HG03520 (cell line): ENCODE results near the gene GAREM2.
A peak's percentile ranks its signal among the peaks of the same experiment; 100 is the strongest.

Source experiments
- ATAC-seq: cut with Tn5 transposase; IDR thresholded peaks from one replicate; pipeline ENCODE4 v1.9.1; 2021; ENCODE audit warnings: mild to moderate bottlenecking, moderate library complexity; ENCODE audit not compliant: unreplicated experiment

The GAREM2 gene

DNA sequence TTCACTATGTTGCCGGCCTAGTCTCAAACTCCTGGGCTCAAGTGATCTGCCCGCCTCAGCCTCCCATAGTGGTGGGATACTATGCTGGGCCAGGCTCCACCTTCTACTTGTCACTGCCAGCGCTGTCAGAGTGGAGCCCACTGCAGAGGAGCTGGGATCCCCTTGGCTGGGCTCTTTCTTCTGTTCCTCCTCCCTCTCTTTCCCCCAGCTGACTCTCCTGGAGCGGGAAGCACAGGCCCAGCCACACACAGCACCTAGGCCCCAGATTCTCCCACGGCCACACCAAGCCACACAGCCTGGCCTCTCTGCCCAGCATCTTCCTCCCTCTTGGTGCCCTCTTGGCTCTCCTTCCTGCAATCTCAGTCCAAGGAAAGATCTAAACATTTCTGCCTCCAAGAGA lies 3.7 kb upstream of the GAREM2 start:
- ATAC-seq = no peak

DNA sequence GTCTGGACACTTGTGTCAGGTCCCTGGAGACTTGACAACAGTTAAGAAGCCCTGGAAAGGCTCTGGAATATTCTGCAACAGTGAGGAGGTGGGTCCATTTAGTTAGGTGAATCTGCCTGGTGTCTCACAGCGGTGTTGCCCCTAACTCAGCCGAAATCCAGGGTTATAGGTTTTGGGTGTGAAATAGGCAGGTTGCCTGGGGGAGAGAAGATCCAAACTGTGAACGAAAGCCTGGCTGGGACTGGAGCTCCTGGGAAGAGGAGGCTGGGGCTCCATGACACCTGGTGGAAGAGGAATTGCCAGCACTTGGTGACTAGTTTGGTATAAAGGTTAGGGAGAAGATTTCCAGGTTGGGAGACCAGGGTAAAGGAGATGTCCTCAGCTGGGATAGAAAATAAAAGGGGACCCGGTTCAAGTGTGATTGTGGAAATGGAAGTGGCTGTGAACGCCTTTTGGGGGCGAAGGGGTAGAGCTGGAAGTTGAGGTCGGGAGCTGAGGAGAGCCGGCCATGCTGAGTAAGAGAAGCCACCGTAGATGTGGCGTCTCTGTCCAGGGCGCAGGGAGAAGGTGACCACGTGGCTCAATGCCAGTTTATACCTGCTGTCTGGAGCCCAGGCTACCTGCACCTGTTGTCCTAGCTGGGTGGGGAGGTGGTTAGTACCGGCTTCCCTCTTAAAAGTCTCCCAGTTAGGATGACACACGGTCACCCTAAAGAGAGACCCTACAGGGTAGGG lies 3.0 kb upstream of the GAREM2 start:
- ATAC-seq = no peak

DNA sequence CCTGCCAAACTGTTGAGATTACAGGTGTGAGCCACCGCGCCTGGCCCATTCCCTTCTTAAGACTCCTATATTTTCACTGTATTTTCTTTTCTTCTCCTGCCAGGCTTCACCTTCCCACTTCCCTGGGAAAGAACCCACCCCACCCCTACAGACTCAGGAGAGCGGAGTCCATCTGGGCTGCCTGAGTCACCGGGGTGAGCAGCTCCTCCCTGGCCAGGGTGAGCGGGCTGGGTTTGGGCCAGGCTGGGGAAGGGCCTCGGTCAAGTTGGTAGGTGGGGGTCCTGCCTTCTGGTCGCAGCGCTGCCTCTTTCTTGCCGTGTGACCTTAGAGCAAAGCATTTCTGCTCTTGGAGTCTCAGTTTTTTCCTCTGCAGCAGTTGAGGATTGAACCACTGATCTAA lies 2.1 kb upstream of the GAREM2 start:
- ATAC-seq = no peak

DNA sequence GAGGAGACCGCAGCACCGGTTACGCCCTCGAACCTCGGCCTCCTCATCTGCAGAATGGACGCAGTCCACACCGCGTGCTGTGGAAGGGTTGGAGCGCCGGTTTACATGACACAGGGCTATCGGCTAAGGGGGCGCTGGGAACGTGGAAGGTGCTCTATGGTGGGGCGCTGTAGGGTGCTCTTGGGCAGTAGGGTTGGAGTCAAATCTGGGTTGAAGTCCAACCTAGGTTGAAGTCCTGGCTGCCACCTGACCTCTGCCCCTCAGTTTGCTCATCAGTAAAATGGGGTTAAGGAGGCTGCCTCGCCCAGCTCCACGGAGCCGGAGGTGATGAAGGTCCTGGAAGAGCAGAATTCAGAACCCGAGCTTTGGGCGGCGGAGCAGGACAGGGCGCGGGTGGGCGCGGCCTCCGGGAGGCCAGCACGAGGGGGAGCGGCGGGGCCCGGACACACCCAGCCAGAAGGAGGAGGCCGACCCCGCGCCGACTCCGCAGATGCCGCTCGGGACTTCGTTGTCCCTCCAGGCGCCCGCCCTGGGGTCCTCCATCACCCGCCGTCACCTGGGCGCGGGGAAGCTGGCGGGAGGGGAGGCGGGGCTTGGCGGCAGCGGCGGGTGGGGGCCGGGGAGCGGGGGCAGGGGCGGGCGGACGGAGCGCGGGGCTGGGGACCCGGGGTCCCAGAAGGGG lies 558 bp upstream of the GAREM2 start:
- ATAC-seq = no peak

DNA sequence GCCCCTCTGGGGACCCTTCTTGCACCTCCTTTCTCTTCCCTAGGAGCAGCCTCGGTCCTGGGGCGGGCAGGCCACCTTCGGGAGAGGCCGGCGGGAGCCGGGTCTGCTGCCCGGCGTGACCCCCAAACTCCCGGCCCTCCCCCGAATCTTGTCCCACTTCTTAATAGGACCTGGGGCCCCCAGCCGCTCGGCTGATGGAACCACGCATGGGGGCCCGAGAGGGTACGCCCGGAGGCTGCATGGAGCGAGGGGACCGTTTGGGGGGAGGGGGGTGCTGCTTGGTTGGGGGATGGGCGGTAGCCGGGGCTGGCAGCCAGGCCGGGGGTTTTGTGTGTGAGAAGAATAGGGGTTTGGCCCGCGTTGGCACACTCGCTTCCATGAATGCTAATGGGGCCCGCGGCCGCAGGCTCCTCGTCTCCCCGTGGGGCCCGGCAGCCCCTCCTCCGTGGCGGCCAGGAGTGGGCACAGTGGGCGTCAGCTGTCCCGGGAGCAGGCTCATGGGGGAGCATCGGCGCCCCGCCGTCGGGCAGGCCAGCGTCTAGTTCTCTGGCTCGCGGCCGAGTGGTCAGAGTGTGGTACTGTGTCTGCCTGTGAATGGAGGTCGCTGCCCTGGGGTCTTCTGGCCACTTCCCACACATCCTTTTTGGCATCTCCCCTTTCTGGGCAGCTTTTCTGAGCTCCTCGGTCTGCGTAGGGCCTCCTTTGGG lies 1.0 kb downstream of the GAREM2 start:
- ATAC-seq = no peak

DNA sequence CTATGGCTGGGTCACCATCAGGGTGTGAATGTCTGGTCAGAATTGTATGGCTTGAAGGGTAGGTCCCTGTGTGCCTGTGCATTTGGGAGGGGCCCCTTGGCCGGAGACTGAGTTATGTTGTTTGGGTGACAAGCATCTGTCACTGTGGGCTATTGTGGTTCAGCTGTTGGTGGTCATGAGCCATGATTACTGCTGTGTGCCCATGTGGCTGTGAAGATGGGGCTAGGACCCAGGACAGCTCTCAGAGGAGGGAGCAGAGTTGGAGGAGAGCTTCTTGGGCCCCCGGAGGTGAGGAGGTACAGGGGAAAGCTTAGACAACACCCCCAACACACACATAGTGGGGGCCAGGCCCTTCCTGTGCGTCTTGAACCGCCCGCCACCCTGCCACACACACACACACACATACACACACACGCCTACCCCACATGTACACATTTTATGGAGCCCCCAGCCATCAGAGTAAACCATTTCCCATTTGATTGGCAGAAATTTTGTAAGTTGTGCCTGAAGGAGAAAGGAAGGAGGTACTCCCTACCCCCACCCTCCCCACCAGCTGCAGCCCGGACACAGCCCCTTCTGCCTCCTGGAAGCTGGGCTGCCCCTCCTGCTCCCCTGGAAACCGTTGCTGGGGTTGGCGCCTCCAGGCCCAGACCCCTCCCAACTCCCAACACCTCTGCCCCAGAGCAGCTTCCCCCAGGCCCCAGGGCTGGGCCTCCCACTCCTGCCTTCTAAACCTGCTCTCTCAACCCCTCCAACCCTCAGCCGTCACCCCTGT lies 2.0 kb downstream of the GAREM2 start:
- no peak for ATAC-seq

DNA sequence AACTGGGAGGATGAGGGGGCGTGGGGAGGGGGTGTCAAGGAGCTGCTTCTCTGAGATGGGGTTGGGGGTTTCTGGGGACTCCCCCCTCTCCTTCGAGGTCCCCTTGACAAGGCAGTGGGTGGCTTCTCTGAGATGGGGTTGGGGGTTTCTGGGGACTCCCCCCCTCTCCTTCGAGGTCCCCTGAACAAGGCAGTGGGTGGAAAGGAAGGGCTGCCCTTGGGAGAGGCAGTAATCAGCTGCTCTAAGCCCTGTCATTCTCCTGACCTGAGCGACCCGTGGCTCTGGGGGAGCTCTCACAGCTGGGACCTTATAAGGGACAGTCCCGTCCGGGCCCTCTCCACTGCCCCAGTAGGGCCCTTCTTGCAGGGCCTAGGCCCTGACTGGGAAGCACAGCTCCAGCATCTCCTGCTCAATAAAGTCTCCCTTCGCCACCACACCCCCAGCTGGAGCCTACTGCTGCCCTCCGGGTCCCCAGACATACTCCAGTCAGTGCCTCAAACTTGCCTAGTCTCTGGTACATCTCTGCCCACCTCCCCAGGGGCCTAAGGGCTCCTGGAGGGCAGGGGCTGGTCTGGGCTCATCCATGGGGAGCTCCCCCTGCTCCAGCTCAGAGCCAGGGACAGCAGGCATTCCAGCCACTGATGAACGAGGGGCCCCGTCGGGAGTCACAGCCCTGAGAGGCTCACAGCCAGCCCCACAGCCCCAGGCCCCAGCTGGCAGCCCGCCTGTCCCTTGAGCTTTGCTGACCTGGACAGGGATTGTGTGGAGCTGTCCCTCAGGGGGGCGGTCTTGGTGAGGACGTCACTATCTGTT lies 2.8 kb downstream of the GAREM2 start:
- ATAC-seq = no peak

DNA sequence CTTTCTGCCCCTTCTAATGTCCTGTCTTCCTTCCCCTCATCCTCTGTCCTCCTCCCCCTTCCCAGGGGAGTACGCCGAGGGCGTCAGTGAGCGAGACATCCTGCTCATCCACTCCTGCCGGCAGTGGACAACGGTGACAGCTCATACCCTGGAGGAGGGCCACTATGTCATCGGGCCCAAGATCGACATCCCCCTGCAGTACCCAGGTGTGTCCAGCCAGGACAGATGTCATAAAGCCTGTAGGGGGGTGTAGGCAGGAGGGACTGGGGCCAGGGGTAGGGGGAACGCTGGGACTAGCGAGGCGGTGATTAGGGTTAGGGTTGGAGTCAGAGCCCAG lies 3.4 kb downstream of the GAREM2 start:
- no peak for ATAC-seq

DNA sequence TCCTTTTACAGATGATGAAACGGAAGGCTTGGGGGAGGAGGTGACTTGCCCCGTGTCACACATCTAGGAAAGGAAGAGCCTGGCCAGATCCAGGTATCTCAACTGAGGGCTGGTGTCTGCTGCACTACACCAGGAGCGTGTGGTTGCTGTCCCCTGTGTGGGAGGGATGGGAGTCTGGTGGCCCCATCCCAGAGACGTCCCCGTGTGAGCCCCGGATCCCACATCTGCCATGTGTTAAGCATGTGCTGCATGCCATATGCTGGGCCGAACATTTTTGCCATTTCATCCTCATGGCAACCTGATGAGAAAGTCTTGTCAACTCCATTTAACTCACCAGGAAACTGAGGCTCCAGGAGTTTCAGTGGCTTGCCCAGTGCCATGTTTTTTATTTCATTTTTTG lies 4.2 kb downstream of the GAREM2 start:
- no peak for ATAC-seq

DNA sequence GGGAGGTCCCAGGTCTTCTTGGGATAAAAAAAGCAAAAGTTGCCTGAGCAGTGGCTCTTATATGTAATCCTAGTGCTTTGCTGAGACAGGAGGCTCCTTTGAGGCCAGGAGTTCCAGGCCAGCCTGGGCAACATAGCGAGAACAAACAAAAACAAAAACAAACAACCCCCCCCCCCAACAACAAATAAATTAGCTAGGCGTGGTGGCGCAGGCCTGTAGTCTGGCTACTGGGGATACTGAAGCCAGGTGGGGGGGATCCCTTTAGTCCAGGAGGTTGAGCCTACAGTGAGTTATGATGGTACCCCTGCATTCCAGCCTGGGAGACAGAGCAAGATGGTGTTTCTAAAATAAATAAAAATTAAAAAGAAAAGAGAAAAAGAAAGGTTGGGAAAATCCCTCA lies 5.4 kb downstream of the GAREM2 start:
- ATAC-seq = no peak

DNA sequence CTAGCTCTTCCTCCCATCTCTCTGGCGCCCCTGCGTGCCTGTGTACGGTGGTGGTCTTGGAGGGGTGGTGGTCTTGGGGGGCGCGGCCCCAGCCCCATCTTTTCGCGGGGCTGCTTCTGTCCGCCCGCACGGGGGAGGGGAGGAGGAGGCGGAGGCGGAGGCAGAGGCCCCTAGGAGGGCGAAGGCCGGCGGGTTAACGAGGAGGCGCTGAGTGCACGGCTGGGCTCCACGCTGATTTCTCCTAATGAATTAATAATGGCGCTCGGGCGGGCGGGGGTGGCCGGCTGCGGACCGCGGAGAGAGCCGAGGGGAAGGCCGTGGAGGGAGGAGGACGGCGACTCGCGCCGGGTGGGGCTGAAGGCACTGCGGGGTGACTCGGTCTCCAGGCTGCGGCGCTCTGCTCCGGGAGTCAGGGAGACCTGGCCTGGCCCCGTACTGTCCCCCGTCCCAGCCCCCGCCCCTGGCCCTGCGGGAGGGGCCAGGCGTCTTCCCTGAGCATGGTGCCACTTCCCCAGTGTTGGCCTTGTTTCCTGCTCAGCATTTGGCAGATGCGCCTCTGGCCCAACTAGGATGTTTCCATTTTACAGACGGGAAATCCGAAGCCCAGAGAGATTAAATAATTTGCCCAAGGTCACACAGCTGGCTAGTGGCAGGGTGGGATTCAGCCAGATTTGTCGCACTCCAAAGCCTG lies 6.0 kb downstream of the GAREM2 start:
- no peak for ATAC-seq

DNA sequence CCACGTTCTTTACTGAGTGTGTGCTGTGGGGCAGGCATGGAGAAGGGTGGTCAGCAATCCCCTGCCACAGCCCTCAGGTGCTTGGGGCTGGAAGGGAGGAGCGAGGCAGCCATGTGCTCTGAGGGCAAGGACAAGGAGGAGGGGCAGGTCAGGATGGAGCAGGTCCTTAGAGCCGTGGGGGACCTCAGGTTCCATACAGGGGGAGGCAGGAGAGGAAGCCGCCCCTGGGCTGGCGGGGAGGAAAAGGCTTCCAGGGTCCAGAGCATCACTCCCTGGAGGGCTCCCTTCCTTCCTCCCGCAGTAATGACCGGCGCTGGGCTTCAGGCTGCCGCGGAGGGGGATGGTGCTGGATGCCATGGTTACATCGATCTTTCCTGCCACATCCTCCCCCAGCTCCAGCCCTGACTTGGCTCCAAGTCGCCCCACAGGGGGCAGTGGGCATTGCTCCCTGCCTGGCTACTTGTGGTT lies 6.6 kb downstream of the GAREM2 start:
- no peak for ATAC-seq

DNA sequence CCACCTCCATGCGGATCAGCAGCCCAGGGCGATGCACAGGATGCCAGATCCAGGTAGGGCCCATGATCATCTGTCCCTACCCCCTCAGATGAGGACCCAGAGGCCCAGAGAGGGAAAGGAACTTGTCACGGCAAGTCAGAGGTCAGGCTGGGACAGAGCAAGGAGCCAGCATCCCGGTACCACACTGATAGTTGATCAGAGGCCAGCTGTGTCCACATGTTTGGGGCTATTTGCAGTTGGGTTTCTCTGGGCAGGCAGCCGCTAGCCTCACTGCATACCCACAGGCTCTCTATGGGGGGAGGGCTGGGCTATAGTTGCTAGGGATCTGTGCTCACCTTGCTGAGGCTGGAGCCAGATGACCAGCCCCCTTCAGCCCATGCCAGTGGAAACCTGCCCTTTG lies 9.6 kb downstream of the GAREM2 start:
- no peak for ATAC-seq

DNA sequence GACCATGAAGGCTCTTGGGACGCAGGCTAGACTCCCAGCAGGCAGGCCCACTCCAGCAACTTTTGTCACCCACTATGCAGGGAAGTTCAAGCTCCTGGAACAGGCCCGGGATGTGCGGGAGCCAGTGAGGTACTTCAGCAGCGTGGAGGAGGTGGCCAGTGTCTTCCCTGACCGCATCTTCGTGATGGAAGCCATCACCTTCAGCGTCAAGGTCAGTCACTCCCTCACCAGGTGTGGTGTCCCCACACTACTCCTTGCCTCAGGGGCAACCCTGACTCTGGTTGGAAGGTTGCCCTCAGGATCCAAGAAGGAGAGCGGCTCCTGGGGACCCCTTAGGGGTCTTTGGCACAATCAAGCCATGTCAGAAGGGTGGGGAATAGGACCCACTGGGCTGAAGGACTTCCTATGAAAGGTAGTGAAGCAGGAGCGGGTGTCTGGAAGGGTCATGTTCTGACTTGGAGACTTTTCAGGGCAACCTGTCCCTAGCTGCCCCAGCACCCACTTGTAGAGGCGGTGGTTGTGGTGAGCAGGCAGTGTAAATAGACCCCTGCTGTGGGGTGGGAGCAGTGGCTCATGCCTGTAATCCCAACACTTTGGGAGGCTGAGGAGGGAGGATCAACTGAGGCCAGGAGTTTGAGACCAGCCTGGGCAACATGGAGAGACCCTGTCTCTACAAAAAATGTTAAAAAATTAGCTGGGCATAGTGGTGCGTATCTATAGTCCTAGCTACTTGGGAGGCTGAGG lies 10.2 kb downstream of the GAREM2 start:
- no peak for ATAC-seq

DNA sequence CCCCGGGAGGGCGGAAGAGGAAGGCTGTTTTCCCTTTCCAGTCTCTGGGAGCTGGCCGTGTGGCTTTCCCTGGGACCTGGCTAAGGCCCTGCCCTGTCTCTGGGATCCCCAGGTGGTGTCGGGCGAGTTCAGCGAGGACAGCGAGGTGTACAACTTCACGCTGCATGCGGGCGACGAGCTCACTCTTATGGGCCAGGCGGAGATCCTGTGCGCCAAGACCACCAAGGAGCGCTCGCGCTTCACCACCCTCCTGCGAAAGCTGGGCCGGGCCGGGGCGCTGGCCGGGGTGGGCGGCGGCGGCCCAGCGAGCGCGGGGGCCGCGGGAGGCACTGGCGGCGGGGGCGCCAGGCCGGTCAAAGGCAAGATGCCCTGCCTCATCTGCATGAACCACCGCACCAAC lies 11.2 kb downstream of the GAREM2 start:
- ATAC-seq = no peak

DNA sequence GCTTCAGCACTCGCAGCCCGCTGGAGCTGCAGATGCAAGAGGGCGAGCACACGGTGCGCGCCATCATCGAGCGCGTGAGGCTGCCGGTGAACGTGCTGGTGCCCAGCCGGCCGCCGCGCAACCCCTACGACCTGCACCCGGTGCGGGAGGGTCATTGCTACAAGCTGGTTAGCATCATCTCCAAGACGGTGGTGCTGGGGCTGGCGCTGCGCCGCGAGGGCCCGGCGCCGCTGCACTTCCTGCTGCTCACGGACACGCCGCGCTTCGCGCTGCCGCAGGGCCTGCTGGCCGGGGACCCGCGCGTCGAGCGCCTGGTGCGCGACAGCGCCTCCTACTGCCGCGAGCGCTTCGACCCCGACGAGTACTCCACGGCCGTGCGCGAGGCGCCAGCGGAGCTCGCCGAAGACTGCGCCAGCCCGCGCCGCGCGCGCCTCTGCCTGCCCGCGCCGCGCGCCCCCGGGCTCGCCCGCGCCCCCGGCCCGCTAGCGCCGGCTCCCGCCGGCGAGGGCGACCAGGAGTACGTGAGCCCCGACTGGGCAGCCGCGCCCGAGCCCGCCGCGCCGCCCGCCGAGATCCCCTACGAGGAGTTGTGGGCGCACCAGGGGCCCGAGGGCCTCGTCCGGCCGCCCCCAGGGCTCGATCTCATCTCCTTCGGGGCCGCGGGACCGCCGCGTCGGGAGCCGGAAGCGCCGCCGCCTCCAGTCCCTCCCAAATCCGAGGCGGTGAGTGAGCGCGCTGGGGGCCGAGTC lies 11.8 kb downstream of the GAREM2 start:
- peak; percentile 70 for ATAC-seq

DNA sequence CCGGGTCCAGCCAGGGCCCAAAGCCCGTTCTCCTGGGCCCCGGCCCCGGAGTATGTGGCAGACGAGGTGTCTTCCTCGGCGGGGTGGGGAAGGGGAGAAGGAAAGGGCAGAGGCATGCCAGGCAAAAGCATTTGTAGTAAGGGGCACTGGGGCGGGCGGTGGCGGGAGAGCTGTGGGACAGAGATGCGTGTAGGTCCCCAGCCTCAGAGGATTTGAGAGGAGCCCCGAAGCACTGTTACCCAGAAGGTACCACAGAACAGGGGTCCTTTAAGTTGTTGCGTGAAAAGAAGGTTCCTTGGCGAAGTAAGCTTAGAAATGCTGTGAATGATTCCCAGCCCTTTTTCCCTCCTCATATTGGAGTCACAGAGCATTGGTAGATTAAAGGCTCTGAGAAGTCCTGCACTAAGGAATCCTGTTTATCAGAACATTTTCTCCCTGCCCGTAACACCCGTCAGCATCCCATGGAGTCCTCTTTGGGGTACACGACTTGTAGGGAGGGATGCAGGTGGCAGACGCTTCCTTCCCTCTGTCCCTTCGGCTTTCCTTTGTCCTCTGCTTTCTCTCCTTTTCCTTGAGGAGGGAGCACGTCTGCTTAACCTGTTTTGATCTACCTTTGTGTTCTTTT lies 12.5 kb downstream of the GAREM2 start:
- no peak for ATAC-seq
